Measurements from ENCODE around the gene AP1S2. TPM values are rescaled to one million over a fixed set of nuclear protein-coding genes. Genes with fewer than 3 reads are reported as not detected.
A peak's percentile ranks its signal among the peaks of the same experiment; 100 is the strongest.

Gene AP1S2
- total RNA-seq, 4 donors from 2014 or later = 67.5 to 127 (median 95.3) TPM

DNA sequence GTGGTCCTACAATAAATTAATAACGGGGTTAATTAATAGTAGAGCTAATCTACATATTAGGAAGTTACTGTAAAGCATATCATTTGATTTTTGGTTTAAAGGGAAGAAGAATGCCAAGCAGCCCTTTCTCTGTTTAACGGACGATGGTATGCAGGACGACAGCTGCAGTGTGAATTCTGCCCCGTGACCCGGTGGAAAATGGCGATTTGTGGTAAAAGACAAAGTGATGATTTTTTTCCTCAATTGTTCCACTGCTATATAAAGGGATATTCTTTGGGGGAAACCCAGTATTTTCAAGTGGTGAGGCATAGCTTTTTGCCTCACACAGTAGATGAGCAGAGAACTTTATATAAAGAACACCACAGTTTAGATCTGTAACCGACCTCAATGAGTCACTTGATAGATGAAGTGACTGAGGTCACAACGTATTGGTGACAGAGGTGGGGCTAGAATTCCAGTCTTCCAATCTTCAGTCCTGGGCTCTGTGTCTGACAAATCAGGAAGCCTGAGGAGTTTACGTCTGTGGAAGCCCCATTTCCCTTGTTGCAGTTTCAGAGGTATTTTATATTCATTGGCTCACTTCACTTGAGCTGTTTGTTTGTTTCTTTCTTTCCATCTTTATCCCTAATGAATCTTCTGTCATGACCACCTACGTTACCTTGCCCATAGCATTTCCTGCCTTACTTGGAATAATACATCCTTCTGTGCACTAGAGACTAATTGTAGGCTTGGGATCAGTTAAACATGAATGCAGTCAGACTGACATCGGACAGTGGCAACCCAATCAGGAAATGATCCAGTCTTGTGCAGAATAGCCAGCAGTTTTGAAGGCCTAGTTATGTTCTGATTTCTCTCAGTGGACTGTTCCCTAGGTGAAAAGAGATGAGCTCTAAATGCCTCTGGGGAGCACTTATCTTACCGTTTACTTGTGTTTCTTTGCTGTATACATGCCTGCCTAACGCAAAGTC, 34.2 kb downstream of the AP1S2 start:
- Histone ChIP-seq H3K27me3 (no peaks in the 10 kb centered on the region), H3K4me1 (no peaks in the 10 kb centered on the region), H3K36me3 (peaks cover 0 to 20% (median 2%) of the 10 kb centered on the region in 3 donors), H3K27ac (no peak overlapping the region), H3K9me3 (no peaks in the 10 kb centered on the region), H3K4me3 (no peak overlapping the region)
- no peak for DNase-seq (ENCODE audit: low spot score in 2 of 2)
- WGBS, 2 donors = 47 to 67% methylated on average over 14 of the region's 14 CpGs
- TF ChIP-seq POLR2A (IDR thresholded peaks at IDR 0.05) = no peak
- TF ChIP-seq, protein P1, sequence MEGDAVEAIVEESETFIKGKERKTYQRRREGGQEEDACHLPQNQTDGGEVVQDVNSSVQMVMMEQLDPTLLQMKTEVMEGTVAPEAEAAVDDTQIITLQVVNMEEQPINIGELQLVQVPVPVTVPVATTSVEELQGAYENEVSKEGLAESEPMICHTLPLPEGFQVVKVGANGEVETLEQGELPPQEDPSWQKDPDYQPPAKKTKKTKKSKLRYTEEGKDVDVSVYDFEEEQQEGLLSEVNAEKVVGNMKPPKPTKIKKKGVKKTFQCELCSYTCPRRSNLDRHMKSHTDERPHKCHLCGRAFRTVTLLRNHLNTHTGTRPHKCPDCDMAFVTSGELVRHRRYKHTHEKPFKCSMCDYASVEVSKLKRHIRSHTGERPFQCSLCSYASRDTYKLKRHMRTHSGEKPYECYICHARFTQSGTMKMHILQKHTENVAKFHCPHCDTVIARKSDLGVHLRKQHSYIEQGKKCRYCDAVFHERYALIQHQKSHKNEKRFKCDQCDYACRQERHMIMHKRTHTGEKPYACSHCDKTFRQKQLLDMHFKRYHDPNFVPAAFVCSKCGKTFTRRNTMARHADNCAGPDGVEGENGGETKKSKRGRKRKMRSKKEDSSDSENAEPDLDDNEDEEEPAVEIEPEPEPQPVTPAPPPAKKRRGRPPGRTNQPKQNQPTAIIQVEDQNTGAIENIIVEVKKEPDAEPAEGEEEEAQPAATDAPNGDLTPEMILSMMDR (IDR thresholded peaks at IDR 0.05) = no peak
- no peak for TF ChIP-seq EP300 (IDR thresholded peaks at IDR 0.05)

DNA sequence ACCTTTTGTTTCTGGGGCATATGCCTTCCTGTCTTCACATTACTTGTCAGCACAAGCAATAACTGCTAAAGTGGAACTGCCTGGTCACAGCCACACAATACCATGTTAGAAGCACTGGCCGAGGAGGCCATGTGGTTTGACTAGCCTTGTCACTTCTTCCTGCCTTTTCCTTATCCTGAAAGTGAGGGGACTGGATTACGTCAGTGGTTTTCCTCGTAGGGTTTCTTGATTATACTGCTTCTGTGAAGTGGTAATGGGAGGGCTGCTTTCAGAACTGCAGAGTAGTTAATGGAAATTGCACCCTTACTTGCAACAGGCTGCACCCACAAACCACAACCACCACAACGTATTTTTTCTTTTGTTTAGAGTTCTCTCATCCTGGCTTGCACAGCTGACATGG, 37.7 kb downstream of the AP1S2 start:
- peaks cover 0 to 19% (median 2%) of the 10 kb centered on the region in 3 donors for H3K36me3 ChIP-seq
- no peak for DNase-seq (ENCODE audit: low spot score in 2 of 2)
- H3K27ac ChIP-seq = no peak overlapping the region
- H3K9me3 ChIP-seq = no peaks in the 10 kb centered on the region
- no peaks in the 10 kb centered on the region for H3K4me1 ChIP-seq
- no peaks in the 10 kb centered on the region for H3K27me3 ChIP-seq
- TF ChIP-seq, protein P1 (IDR thresholded peaks at IDR 0.05) = no peak
- TF ChIP-seq POLR2A (IDR thresholded peaks at IDR 0.05) = no peak
- WGBS, 2 donors = 45 to 69% methylated on average over 4 of the region's 4 CpGs
- H3K4me3 ChIP-seq = no peak overlapping the region

- no peak for TF ChIP-seq POLR2A (IDR thresholded peaks at IDR 0.05)
- TF ChIP-seq, protein P1 (IDR thresholded peaks at IDR 0.05) = no peak
- no peak for TF ChIP-seq EP300 (IDR thresholded peaks at IDR 0.05)
- no peak for DNase-seq (ENCODE audit: low spot score in 2 of 2)
- Histone ChIP-seq H3K4me3 (no peak overlapping the region), H3K27ac (no peak overlapping the region), H3K36me3 (peaks cover 0 to 24% (median 2%) of the 10 kb centered on the region in 3 donors), H3K9me3 (no peaks in the 10 kb centered on the region), H3K27me3 (no peaks in the 10 kb centered on the region), H3K4me1 (no peaks in the 10 kb centered on the region)
- WGBS, 2 donors = 56 to 76% methylated on average over 1 of the region's 1 CpG
Observed at GRCh38 chrX:15816438-15816809, 38.2 kb downstream of the AP1S2 start.

DNA sequence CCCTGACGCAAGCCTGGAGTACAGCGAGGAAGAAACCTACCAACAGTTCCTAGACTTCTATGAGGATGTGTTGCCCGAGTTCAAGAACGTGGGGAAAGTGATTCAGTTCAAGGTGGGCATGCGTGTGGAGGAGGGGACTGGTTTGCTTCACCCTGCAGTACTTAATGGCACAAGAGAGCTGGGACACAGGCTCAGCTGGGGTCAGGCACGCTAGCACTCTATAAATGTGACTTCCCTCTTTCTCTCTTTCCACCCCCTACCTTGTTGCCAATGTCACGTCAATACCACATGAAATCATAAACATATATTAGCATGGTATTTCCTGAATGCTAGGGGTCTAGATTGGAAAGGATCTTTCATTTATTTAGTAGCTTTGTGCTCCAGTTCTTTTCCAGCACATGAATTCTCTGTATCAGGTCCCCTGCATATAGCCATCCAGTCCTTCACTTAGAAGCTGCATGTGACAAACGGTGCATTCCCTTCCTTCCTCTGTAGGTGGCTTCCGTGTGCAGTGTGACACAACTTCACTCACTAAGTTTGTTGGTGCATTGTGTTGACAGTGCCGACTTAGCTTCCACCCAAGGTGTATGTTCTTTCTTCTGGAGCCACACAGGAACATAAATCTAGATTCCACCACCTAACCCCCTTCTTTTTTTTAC, 38.7 kb downstream of the AP1S2 start:
- TF ChIP-seq EP300 (IDR thresholded peaks at IDR 0.05) = no peak
- TF ChIP-seq, protein P1 (IDR thresholded peaks at IDR 0.05) = peak in 2 of 5 experiments; percentile 10 to 19
- TF ChIP-seq POLR2A (IDR thresholded peaks at IDR 0.05) = no peak
- Histone ChIP-seq H3K9me3 (no peaks in the 10 kb centered on the region), H3K36me3 (peaks cover 0 to 27% (median 2%) of the 10 kb centered on the region in 3 donors), H3K4me1 (no peaks in the 10 kb centered on the region), H3K4me3 (no peak overlapping the region), H3K27me3 (no peaks in the 10 kb centered on the region), H3K27ac (no peak overlapping the region)
- DNase-seq (ENCODE audit: low spot score in 2 of 2) = no peak
- 67 to 78% methylated on average over 10 of the region's 10 CpGs for WGBS, 2 donors
